ENCODE results near the gene PCNX2.

- TF ChIP-seq CTCF (optimal IDR thresholded peaks at IDR 0.05 in 1 of 3, IDR thresholded peaks at IDR 0.05 in 1 of 3, conservative IDR thresholded peaks at IDR 0.05 in 1 of 3; ENCODE audit: extremely low read depth in 1 of 3, insufficient read depth in 2 of 3, low read length in 3 of 3) (no peak), EZH2 (IDR thresholded peaks at IDR 0.05; ENCODE audit: low read length) (no peak)
These were observed 344.3 kb downstream of the PCNX2 start for GRCh38 chr1:232951180-232951579.
